ENCODE results near the gene MPL. TPM values are rescaled to one million over a fixed set of nuclear protein-coding genes. Genes with fewer than 3 reads are reported as not detected.

The MPL gene
- total and polyA plus RNA-seq, 7 donors, result not detected

DNA sequence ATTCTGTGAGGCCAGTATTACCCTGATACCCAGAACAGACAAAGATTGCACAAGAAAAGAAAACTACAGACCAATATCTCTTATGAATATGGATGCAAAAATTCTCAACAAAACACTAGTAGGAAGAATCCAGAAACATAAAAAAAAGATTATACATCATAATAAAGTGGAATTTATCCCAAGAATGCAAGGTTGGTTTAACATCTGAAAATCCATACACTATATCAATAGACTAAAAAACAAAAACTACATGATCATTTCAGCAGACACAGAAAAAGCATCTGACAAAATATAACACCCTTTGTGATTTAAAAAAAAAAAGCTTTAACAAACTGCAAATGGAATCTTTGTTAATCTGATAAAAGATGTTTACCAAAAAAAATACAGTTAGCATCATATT, 12.2 kb upstream of the MPL start:
- Histone ChIP-seq H3K27me3 (no peaks in the 10 kb centered on the region), H3K36me3 (no peaks in the 10 kb centered on the region), H3K4me3 (no peak overlapping the region), H3K4me1 (no peaks in the 10 kb centered on the region), H3K9me3 (peaks cover 0 to 3% (median 0%) of the 10 kb centered on the region in 4 donors), H3K27ac (no peak overlapping the region)
- TF ChIP-seq POLR2A (IDR thresholded peaks at IDR 0.05), result no peak
- intact Hi-C loops (cut with DNase I), result no loop called here
- DNase-seq, result no peak

DNA sequence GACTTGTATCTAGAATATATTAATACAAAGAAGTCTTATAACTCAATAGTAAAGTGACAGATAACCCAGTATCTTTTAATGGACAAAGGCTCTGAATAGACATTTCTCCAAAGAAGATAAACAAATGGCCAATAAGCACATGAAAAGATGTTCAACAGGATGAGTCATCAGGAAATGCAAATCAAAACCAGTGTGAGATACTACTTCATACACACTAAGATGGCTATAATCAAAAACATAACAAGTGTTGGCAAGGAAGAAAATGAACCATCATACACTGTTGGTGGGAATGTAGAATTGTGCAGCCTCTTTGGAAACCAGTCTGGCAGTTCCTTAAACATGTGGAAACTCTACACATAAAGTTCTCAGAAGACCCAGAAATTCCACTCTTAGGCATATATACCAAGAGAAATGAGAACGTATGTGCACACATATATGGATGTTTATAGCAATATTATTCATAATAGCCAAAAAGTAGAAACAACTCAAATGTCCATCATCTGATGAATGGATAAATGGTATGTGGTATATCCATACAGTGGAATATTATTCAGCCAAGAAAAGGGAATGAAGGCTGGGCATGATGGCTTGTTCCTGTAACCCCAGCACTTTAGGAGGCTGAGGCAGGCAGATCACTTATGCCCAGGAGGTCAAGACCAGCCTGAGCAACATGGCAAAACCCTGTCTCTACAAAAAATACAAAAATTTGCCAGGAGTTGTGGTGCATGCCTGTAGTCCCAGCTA, 9.9 kb upstream of the MPL start:
- Histone ChIP-seq H3K27ac (no peak overlapping the region), H3K27me3 (no peaks in the 10 kb centered on the region), H3K9me3 (peaks cover 0 to 3% (median 0%) of the 10 kb centered on the region in 4 donors), H3K4me1 (no peaks in the 10 kb centered on the region), H3K36me3 (no peaks in the 10 kb centered on the region), H3K4me3 (no peak overlapping the region)
- DNase-seq, result no peak
- intact Hi-C loops (cut with DNase I), result no loop called here
- no peak for TF ChIP-seq EP300 (IDR thresholded peaks at IDR 0.05)
- TF ChIP-seq POLR2AphosphoS5 (IDR thresholded peaks at IDR 0.05), result no peak
- TF ChIP-seq POLR2A (IDR thresholded peaks at IDR 0.05), result no peak
- no peak for TF ChIP-seq CTCF (IDR thresholded peaks at IDR 0.05)
- WGBS, 2 donors, result 97 to 99% methylated on average over 1 of the region's 1 CpG

DNA sequence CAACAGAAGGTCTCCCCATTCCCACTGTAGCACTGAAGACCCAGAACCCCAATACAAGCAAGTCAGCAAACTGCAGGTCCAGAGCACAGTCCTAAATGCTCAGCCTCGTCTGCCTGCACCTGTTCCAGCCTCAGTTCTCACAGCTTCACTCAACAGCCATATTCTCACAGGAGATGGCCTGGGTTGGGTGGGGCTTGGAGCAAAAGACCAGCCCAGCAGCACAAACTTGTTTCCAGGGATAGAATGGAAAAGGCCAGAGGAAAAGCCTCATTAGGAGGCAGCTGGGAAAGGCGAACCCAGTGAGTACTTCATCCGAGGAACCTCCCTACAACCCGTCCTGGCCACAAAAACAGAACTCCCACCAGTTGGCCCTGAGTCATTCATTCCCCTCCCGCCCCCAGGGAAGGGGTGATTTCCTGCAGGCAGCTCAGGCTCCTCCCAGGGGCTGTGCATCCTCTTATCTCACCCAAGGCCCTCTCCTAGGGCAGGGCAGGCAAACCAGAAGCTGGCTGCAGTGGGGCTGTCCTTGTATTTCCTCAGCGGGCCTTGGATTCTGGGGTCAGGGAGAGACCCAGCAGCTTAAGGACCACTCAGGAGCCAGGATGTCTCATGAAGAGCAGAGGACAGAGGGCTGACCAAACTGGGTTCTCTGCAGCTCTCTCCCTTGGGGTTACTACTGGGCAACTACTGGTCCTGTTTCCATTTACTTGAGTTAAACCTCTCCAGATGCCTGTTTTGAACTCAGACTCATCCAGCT, 7.4 kb upstream of the MPL start:
- H3K27ac ChIP-seq, result no peak overlapping the region
- peak; percentile 58 for DNase-seq
- no peak overlapping the region for H3K4me3 ChIP-seq
- intact Hi-C loops (cut with DNase I), result no loop called here
- no peaks in the 10 kb centered on the region for H3K27me3 ChIP-seq
- H3K36me3 ChIP-seq, result no peaks in the 10 kb centered on the region
- H3K4me1 ChIP-seq, result no peaks in the 10 kb centered on the region
- H3K9me3 ChIP-seq, result peaks cover 0 to 3% (median 0%) of the 10 kb centered on the region in 4 donors
- 35 to 54% methylated on average over 6 of the region's 6 CpGs for WGBS, 2 donors
- TF ChIP-seq POLR2AphosphoS5 (IDR thresholded peaks at IDR 0.05) (no peak), POLR2A (IDR thresholded peaks at IDR 0.05) (no peak), CTCF (IDR thresholded peaks at IDR 0.05) (no peak), EP300 (IDR thresholded peaks at IDR 0.05) (no peak)

GRCh38 chr1:43331688-43332087, 5.9 kb upstream of the MPL start:
- H3K4me3 ChIP-seq, result no peak overlapping the region
- DNase-seq, result no peak
- no peaks in the 10 kb centered on the region for H3K27me3 ChIP-seq
- no peak overlapping the region for H3K27ac ChIP-seq
- H3K36me3 ChIP-seq, result no peaks in the 10 kb centered on the region
- 95 to 98% methylated on average over 5 of the region's 5 CpGs for WGBS, 2 donors
- no peaks in the 10 kb centered on the region for H3K4me1 ChIP-seq
- intact Hi-C loops (cut with DNase I), result no loop called here
- no peak for TF ChIP-seq POLR2AphosphoS5 (IDR thresholded peaks at IDR 0.05)
- TF ChIP-seq POLR2A (IDR thresholded peaks at IDR 0.05), result no peak
- no peak for TF ChIP-seq EP300 (IDR thresholded peaks at IDR 0.05)
- TF ChIP-seq CTCF (IDR thresholded peaks at IDR 0.05), result no peak
- H3K9me3 ChIP-seq, result peaks cover 0 to 3% (median 0%) of the 10 kb centered on the region in 4 donors

- H3K9me3 ChIP-seq, result no peaks in the 10 kb centered on the region
- H3K4me3 ChIP-seq, result no peak overlapping the region
- TF ChIP-seq POLR2A (IDR thresholded peaks at IDR 0.05), result no peak
- no peak for TF ChIP-seq CTCF (IDR thresholded peaks at IDR 0.05)
- TF ChIP-seq EP300 (IDR thresholded peaks at IDR 0.05), result no peak
- TF ChIP-seq POLR2AphosphoS5 (IDR thresholded peaks at IDR 0.05), result no peak
- H3K4me1 ChIP-seq, result no peaks in the 10 kb centered on the region
- peak; percentile 15 for DNase-seq
- no peak overlapping the region for H3K27ac ChIP-seq
- no peaks in the 10 kb centered on the region for H3K36me3 ChIP-seq
- WGBS, 2 donors, result 81 to 86% methylated on average over 7 of the region's 7 CpGs
- no peaks in the 10 kb centered on the region for H3K27me3 ChIP-seq
- intact Hi-C loops (cut with DNase I), result no loop called here
Measured at GRCh38 chr1:43334453-43335205, 3.0 kb upstream of the MPL start.
